Tibial nerve (tissue), 4 donors: ENCODE results near the gene GP9. TPM values are rescaled to one million over a fixed set of nuclear protein-coding genes. Genes with fewer than 3 reads are reported as not detected.

Experiments used
- DNase-seq, 2 donors: peaks; one replicate each; pipeline ENCODE4 v3.0.0-alpha.2; 2019; ENCODE audit warnings: low spot score in 2 of 2
- H3K27ac ChIP-seq, 4 donors: fragments of 200-600 bp; sonication (generic) in 3 of 4; one replicate each; pipeline ENCODE4 v1.5.1; 2017 to 2019; ENCODE audit warnings: mild to moderate bottlenecking in 1 of 4
- H3K27me3 ChIP-seq, 2 donors: fragments of 200-600 bp; sonication (generic) in 1 of 2; one replicate each; pipeline versions ENCODE4 v1.5.1 to v1.6.0; 2017 to 2019
- H3K36me3 ChIP-seq, 3 donors: fragments of 200-600 bp; sonication (generic); one replicate each; pipeline ENCODE4 v1.5.1; 2018 to 2019
- H3K4me1 ChIP-seq, 4 donors: fragments of 200-600 bp; sonication (generic) in 3 of 4; one replicate each; pipeline ENCODE4 v1.5.1; 2017 to 2019
- H3K4me3 ChIP-seq, 4 donors: fragments of 200-600 bp; sonication (generic) in 3 of 4; one replicate each; pipeline ENCODE4 v1.5.1; 2017 to 2019; ENCODE audit warnings: mild to moderate bottlenecking in 1 of 4, moderate library complexity in 1 of 4
- H3K9me3 ChIP-seq, 4 donors: fragments of 200-600 bp; sonication (generic) in 3 of 4; one replicate each; pipeline ENCODE4 v1.5.1; 2017 to 2019
- CTCF ChIP-seq, 5 experiments: fragments of 200-600 bp in 3 of 5; fragments of 450-650 bp in 2 of 5; sonication (generic) in 3 of 5; IDR thresholded peaks; one replicate each; pipeline ENCODE4 v1.5.1; 2016 to 2019; ENCODE audit warnings: antibody characterized with exemption in 5 of 5, mild to moderate bottlenecking in 3 of 5, moderate library complexity in 2 of 5
- EP300 ChIP-seq, 2 donors: sonication (generic); formaldehyde crosslinking; IDR thresholded peaks; one replicate each; pipeline ENCODE4 v1.6.1; 2017; ENCODE audit warnings: antibody characterized with exemption in 2 of 2, mild to moderate bottlenecking in 1 of 2
- POLR2A ChIP-seq, 2 donors: fragments of 450-650 bp; IDR thresholded peaks; one replicate each; pipeline ENCODE4 v1.6.1; 2017; ENCODE audit warnings: antibody characterized with exemption in 2 of 2, mild to moderate bottlenecking in 2 of 2, moderate library complexity in 2 of 2
- WGBS, 2 donors: methylation state at CpG; one replicate each; pipeline ENCODE4 v1.1.5; 2018; 5-methylcytosine and 5-hydroxymethylcytosine counted together
- total RNA-seq, 4 donors: library from RNA; depleted of rRNA; stranded (reverse); fragments of >200 nt; gene quantifications; one replicate each; pipeline ENCODE4 v1.1.0, GENCODE V29; 2016

GP9 gene
- total RNA-seq, 4 donors from 2014 or later, result not detected

- WGBS, 2 donors, result 61 to 73% methylated on average over 9 to 12 of the region's 14 CpGs
- Histone ChIP-seq H3K27me3 (peaks cover 0 to 21% of the 10 kb centered on the region in 2 donors), H3K27ac (no peak overlapping the region), H3K4me3 (no peak overlapping the region), H3K9me3 (peaks cover 0 to 5% (median 1%) of the 10 kb centered on the region in 4 donors), H3K4me1 (no peaks in the 10 kb centered on the region), H3K36me3 (no peaks in the 10 kb centered on the region)
- no peak for DNase-seq
- TF ChIP-seq CTCF (IDR thresholded peaks at IDR 0.05) (no peak), POLR2A (IDR thresholded peaks at IDR 0.05) (no peak), EP300 (IDR thresholded peaks at IDR 0.05) (no peak)
Observed at GRCh38 chr3:129039271-129040038, 21.1 kb upstream of the GP9 start.

- peaks cover 0 to 24% of the 10 kb centered on the region in 2 donors for H3K27me3 ChIP-seq
- no peak overlapping the region for H3K4me3 ChIP-seq
- peaks cover 0 to 11% (median 2%) of the 10 kb centered on the region in 4 donors for H3K9me3 ChIP-seq
- no peak for TF ChIP-seq EP300 (IDR thresholded peaks at IDR 0.05)
- no peak for TF ChIP-seq CTCF (IDR thresholded peaks at IDR 0.05)
- TF ChIP-seq POLR2A (IDR thresholded peaks at IDR 0.05), result no peak
- no peaks in the 10 kb centered on the region for H3K36me3 ChIP-seq
- H3K27ac ChIP-seq, result no peak overlapping the region
- no peak for DNase-seq
- H3K4me1 ChIP-seq, result no peaks in the 10 kb centered on the region
- WGBS, 2 donors, result 73 to 80% methylated on average over 3 of the region's 3 CpGs
Observed at GRCh38 chr3:129040039-129040336, 20.6 kb upstream of the GP9 start.

GRCh38 chr3:129040579-129041300 is 19.8 kb upstream of the GP9 start:
- Histone ChIP-seq H3K4me3 (no peak overlapping the region), H3K36me3 (no peaks in the 10 kb centered on the region), H3K4me1 (peaks cover 0 to 4% (median 2%) of the 10 kb centered on the region in 4 donors), H3K27me3 (peaks cover 0 to 32% of the 10 kb centered on the region in 2 donors), H3K9me3 (peaks cover 0 to 12% (median 2%) of the 10 kb centered on the region in 4 donors), H3K27ac (no peak overlapping the region)
- DNase-seq, result no peak
- TF ChIP-seq EP300 (IDR thresholded peaks at IDR 0.05), result no peak
- TF ChIP-seq POLR2A (IDR thresholded peaks at IDR 0.05), result no peak
- TF ChIP-seq CTCF (IDR thresholded peaks at IDR 0.05), result no peak
- 78 to 80% methylated on average over 15 of the region's 15 CpGs for WGBS, 2 donors

- H3K9me3 ChIP-seq, result peaks cover 0 to 21% (median 2%) of the 10 kb centered on the region in 4 donors
- H3K27ac ChIP-seq, result no peak overlapping the region
- H3K36me3 ChIP-seq, result no peaks in the 10 kb centered on the region
- no peak for DNase-seq
- H3K4me3 ChIP-seq, result peak overlapping the region in 3 of 4 donors; percentile 27 to 46 (median 28)
- 1 to 7% methylated on average over 21 to 42 of the region's 43 CpGs for WGBS, 2 donors
- TF ChIP-seq CTCF (IDR thresholded peaks at IDR 0.05) (no peak), POLR2A (IDR thresholded peaks at IDR 0.05) (no peak), EP300 (IDR thresholded peaks at IDR 0.05) (no peak)
- peaks cover 0 to 23% of the 10 kb centered on the region in 2 donors for H3K27me3 ChIP-seq
- H3K4me1 ChIP-seq, result peaks cover 0 to 9% (median 7%) of the 10 kb centered on the region in 4 donors
Observed at GRCh38 chr3:129045675-129046036, 14.9 kb upstream of the GP9 start.
